GM18507 (cell line): ENCODE data around the gene NUDT9.

Experiments
- DNase-seq: peaks from one replicate; pipeline ENCODE4 v3.0.0; 2011; ENCODE audit warnings: low read depth; ENCODE audit not compliant: insufficient read length; ENCODE audit errors: extremely low spot score
- FAIRE-seq: peaks from 2 replicates; lab custom pipeline; 2011; peaks lifted over from hg19 to GRCh38; lab: Jason Lieb, UNC

NUDT9 gene

DNA sequence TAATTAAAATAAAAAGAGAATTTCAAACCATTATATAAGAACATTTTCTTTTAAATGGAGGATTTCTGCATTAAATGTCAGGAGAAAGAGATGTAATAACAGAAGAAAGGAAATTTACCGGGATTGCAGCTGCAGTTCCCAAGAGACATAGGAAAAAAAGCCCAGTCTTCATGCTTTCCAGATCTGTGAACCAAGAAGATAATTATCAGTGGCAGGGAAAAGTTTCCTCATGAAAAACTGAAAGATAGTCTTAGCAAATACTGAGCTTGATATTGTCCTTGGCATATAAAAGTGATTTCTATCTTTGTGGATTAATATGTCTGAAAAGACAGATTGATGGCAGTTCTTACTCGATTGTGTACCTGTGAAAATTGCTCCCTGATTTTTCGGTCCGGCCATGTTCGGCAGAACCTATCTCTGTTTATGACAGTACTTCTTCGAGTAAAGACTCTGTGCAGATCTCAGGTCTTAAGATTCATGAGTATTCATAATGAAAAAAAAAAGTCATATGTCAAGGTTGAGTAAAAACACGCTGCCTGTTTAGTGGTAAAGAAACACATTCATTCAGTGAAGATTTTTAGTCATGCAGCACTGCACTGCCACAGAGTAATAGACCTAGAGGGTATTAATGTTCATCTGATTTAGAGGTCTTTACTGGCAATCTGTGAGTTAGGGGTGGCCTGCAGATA, 77.2 kb downstream of the NUDT9 start:
- DNase-seq (no peak), FAIRE-seq (peak; percentile 9)

DNA sequence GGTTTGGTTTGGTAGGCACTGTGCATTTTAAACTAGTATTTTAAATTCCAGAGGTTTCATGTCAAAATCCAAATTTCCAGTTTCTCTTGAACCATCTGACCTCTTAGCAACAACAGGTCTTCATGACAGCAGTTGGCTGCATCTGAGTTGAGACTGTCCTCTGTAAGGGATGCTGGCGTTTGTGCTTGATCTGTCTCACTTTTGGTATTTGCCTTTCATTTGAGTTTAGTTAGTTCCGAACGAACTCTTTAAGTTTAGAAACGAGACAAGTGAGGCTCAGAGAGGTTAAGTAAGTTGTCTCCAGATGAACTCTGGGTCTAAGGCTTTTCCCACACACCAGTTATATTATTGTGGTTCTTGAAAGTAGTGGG, 77.7 kb downstream of the NUDT9 start:
- DNase-seq: no peak
- peak; percentile 31 for FAIRE-seq

DNA sequence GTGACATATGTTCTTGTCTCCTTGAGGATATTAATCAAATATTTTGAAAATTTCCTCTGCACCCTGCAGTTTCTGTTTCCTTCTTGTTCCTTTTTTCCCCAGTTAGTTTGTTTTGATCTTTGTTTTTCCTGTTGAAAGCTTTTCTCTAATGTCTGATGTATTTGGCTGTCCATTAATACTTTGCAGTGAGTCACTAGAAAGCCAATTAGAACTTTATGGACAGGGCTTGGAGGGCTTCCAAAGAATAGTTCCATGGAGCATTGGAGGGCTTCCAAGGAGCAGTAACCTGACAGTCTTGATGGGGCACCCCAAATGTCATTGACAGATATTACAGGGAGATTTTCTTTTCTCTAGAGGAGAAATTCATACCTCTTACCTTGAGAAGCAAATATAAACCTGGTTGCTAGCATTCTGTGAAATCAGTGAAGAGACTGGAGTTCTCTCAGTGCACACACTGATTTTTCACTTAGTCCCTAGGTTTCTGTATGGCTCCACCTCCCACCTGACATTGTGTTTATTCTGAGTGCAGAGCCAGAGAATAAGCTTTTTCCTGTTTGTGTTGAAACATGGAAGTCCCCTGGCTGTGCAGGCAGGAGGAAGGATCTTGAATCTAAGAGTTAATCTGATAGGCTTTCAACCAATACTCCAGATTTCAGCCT, 80.3 kb downstream of the NUDT9 start:
- DNase-seq (no peak), FAIRE-seq (no peak)

DNA sequence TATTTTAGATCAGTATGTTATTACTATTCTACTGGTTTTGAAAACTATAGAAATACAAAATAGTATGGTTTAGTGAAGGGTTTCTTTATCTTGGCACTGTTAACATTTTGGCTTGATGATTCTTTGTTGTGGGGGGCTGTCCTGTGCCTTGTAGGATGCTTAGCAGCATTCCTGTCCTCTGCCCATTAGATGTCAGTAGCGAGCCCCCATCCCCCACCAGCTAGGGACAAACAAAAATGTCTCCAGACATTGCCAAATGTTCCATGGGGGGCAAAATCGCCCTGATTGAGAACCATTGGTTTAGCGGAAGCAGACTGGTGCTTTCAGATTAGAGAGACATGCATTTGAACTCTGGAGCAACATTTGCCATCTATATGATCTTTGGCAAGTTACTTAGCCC, 83.5 kb downstream of the NUDT9 start:
- FAIRE-seq (no peak), DNase-seq (no peak)

DNA sequence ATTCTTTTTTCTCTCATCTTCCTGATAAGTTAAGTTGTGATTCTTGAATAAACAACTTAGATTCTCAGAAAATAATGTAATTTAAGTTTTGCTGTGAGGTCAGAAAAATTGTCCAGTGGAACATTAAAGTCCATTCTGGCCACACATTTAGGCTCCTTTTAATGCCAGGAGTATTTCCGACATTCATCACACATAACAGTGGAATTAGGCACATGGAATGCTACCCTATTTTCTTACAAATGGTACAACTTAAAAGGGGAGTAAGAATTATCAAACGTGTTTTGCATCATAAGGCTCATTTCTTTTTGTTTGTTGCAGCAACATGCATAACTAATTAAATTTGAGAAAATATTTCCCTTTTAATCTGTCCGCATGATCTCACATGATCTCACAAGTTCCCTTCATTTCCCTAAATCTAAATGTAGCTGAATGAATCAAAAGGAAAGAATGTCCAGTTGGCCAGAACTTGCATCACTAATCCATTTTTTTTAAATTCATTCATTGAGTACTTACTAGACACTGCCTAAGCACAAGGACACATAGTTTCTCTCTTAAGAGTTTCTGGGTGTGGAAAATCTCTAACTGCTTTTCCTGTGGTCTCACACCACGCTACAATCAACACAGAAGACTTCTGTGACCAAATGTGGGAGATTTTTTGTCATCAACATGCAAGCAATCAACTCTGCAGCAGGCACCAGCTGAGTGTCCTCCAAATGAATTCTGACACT, 84.8 kb downstream of the NUDT9 start:
- no peak for FAIRE-seq
- no peak for DNase-seq
